ENCODE results near the gene DDN.

Gene DDN

GRCh38 chr12:49030714-49031572 lies 31.8 kb upstream of the DDN start:
- DNase-seq = no peak

- DNase-seq = no peak
Measured at GRCh38 chr12:49030119-49030518, 30.9 kb upstream of the DDN start.

GRCh38 chr12:49028666-49029275 lies 29.6 kb upstream of the DDN start:
- DNase-seq = no peak

GRCh38 chr12:49027846-49028555 lies 28.8 kb upstream of the DDN start:
- no peak for DNase-seq

- DNase-seq = no peak
Measured at GRCh38 chr12:49026678-49027480, 27.7 kb upstream of the DDN start.

GRCh38 chr12:49026101-49026500 lies 26.9 kb upstream of the DDN start:
- no peak for DNase-seq

- DNase-seq = no peak
Measured at GRCh38 chr12:49025463-49025862, 26.3 kb upstream of the DDN start.

GRCh38 chr12:49024543-49024942 lies 25.4 kb upstream of the DDN start:
- DNase-seq = no peak

GRCh38 chr12:49023812-49024211 lies 24.6 kb upstream of the DDN start:
- DNase-seq = no peak

GRCh38 chr12:49022558-49023178 lies 23.5 kb upstream of the DDN start:
- DNase-seq = no peak

- DNase-seq = no peak
Measured at GRCh38 chr12:49021292-49021915, 22.2 kb upstream of the DDN start.

- no peak for DNase-seq
Measured at GRCh38 chr12:49020441-49020840, 21.3 kb upstream of the DDN start.

- peak; percentile 22 to 64 for DNase-seq
Measured at GRCh38 chr12:49019443-49020324, 20.5 kb upstream of the DDN start.

GRCh38 chr12:49019120-49019430 lies 19.9 kb upstream of the DDN start:
- DNase-seq = no peak

- peak; percentile 84 to 95 for DNase-seq
Measured at GRCh38 chr12:49018261-49019119, 19.3 kb upstream of the DDN start, which contains the start of gene PRKAG1. Gene PRKAG1 (minus strand): TSS chr12:49018776. CDS start chr12:49018740, 36 bp downstream.

GRCh38 chr12:49017891-49018260 lies 18.7 kb upstream of the DDN start:
- no peak for DNase-seq

GRCh38 chr12:49015196-49015595 lies 16.0 kb upstream of the DDN start:
- DNase-seq = no peak

GRCh38 chr12:49014547-49014946 lies 15.4 kb upstream of the DDN start:
- DNase-seq = no peak

GRCh38 chr12:49013428-49013827 lies 14.3 kb upstream of the DDN start:
- no peak for DNase-seq

- DNase-seq = no peak
Measured at GRCh38 chr12:49012739-49013138, 13.6 kb upstream of the DDN start.

Measured in bone marrow (tissue), 2 donors.